A673 (cell line): ENCODE measurements around the gene RAX2. TPM values are rescaled to one million over a fixed set of nuclear protein-coding genes. Genes with fewer than 3 reads are reported as not detected.
A peak's percentile ranks its signal among the peaks of the same experiment; 100 is the strongest.

Experiments used
- BruUV-seq: library from RNA; stranded (reverse); fragments of 400-500 nt; replicated peaks from 2 replicates; lab custom pipeline; 2021; lab: Mats Ljungman, UMichigan
- CTCF ChIA-PET: fragments of 300-600 bp; sonication (Branson Sonifier 250); formaldehyde crosslinking; loops from one replicate; lab custom pipeline; 2022; ENCODE audit warnings: antibody characterized with exemption; lab: Charles Lee
- POLR2A ChIA-PET: fragments of 300-600 bp; sonication (Branson Sonifier 250); formaldehyde crosslinking; loops from one replicate; lab custom pipeline; 2022; ENCODE audit warnings: antibody characterized with exemption; ENCODE audit not compliant: low non-redundant PET; lab: Charles Lee
- DNase-seq: peaks from one replicate; pipeline ENCODE4 v3.0.0-alpha.2; 2015; ENCODE audit warnings: low spot score
- H3K27ac ChIP-seq: fragments of 200-600 bp; sonication (generic); 2 replicates; pipeline ENCODE4 v1.5.1; 2016; ENCODE audit warnings: mixed run types, low read depth, mild to moderate bottlenecking, mixed read lengths, antibody characterized with exemption, low read length; ENCODE audit not compliant: poor library complexity, severe bottlenecking
- H3K27me3 ChIP-seq: fragments of 200-600 bp; sonication (generic); replicated peaks from 2 replicates; pipeline ENCODE4 v1.6.1; 2017; ENCODE audit warnings: mixed run types, low read depth, mild to moderate bottlenecking, mixed read lengths, antibody characterized with exemption, low read length; ENCODE audit not compliant: insufficient read depth, poor library complexity
- H3K36me3 ChIP-seq: fragments of 200-600 bp; sonication (generic); 2 replicates; pipeline ENCODE4 v1.6.1; 2016; ENCODE audit warnings: mixed run types, mild to moderate bottlenecking, mixed read lengths, antibody characterized with exemption, low read length; ENCODE audit not compliant: insufficient read depth, poor library complexity, severe bottlenecking
- H3K4me1 ChIP-seq: fragments of 200-600 bp; sonication (generic); 2 replicates; pipeline ENCODE4 v1.6.1; 2017; ENCODE audit warnings: mixed run types, mild to moderate bottlenecking, mixed read lengths, antibody characterized with exemption, low read length; ENCODE audit not compliant: insufficient read depth, poor library complexity, severe bottlenecking
- H3K4me3 ChIP-seq: fragments of 200-600 bp; sonication (generic); 2 replicates; pipeline ENCODE4 v1.5.1; 2016; ENCODE audit warnings: low read depth, mixed run types, mild to moderate bottlenecking, mixed read lengths, low read length; ENCODE audit not compliant: poor library complexity, severe bottlenecking
- H3K9me3 ChIP-seq: fragments of 200-600 bp; sonication (generic); 2 replicates; pipeline ENCODE4 v1.6.1; 2016; ENCODE audit warnings: mixed run types, low read depth, mild to moderate bottlenecking, mixed read lengths, antibody characterized with exemption, low read length; ENCODE audit not compliant: poor library complexity, severe bottlenecking
- EZH2 ChIP-seq: fragments of 200-600 bp; sonication (generic); IDR thresholded peaks from 2 replicates; pipeline ENCODE4 v1.6.1; 2017; ENCODE audit warnings: borderline replicate concordance, low read depth, mild to moderate bottlenecking, mixed read lengths, antibody characterized with exemption, low read length; ENCODE audit not compliant: poor library complexity, severe bottlenecking
- intact Hi-C: fragments of 100-400 bp; cut with micrococcal nuclease; formaldehyde crosslinking; loops from one replicate; pipeline ENCODE4 v1.10.0; 2022; ENCODE audit not compliant: unreplicated experiment
- total RNA-seq: library from RNA; stranded (reverse); gene quantifications from 2 replicates; pipeline ENCODE4 v1.2.3, GENCODE V29; 2021
- TF ChIP-seq, protein P1 (sequence below): fragments of 300-800, 200-600 bp; sonication (generic); conservative IDR thresholded peaks from 2 replicates; pipeline ENCODE4 v1.5.1; 2017; ENCODE audit warnings: low read depth, mild to moderate bottlenecking, antibody characterized with exemption, low read length, moderate library complexity, mixed read lengths

Gene RAX2
- total RNA-seq, 1 experiment from 2014 or later, result not detected

DNA sequence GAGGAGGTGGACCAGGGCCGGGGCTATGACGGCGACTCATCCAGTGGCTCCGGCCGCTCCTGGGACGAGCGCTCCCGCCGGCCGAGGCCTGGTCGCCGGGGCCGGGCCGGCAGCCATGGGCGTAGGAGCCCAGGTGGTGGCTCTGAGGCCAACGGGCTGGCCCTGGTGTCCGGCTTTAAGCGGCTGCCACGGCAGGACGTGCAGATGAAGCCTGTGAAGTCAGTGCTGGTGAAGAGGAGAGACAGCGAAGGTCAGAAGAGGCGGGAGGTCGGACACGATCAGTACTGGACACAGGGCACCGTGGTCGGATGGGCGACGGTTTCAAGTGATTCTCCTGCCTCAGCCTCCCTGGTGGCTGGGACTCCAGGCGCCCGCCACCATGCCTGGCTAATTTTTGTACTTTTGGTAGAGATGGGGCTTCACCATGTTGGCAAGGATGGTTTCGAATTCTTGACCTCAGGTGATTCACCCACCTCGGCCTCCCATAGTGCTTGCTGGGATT, 41.5 kb downstream of the RAX2 start:
- ChIA-PET CTCF (no interaction called here), POLR2A (no interaction called here)
- no peak overlapping the region for H3K4me3 ChIP-seq
- H3K9me3 ChIP-seq, result no peaks in the 10 kb centered on the region
- no peak for DNase-seq
- intact Hi-C loops, result no loop called here
- no TSS peak for BruUV-seq
- no peaks in the 10 kb centered on the region for H3K4me1 ChIP-seq
- H3K36me3 ChIP-seq, result no peaks in the 10 kb centered on the region
- no peaks in the 10 kb centered on the region for H3K27me3 ChIP-seq
- no peak overlapping the region for H3K27ac ChIP-seq
- no peak for TF ChIP-seq EZH2
- TF ChIP-seq, protein P1, sequence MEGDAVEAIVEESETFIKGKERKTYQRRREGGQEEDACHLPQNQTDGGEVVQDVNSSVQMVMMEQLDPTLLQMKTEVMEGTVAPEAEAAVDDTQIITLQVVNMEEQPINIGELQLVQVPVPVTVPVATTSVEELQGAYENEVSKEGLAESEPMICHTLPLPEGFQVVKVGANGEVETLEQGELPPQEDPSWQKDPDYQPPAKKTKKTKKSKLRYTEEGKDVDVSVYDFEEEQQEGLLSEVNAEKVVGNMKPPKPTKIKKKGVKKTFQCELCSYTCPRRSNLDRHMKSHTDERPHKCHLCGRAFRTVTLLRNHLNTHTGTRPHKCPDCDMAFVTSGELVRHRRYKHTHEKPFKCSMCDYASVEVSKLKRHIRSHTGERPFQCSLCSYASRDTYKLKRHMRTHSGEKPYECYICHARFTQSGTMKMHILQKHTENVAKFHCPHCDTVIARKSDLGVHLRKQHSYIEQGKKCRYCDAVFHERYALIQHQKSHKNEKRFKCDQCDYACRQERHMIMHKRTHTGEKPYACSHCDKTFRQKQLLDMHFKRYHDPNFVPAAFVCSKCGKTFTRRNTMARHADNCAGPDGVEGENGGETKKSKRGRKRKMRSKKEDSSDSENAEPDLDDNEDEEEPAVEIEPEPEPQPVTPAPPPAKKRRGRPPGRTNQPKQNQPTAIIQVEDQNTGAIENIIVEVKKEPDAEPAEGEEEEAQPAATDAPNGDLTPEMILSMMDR, result no peak

DNA sequence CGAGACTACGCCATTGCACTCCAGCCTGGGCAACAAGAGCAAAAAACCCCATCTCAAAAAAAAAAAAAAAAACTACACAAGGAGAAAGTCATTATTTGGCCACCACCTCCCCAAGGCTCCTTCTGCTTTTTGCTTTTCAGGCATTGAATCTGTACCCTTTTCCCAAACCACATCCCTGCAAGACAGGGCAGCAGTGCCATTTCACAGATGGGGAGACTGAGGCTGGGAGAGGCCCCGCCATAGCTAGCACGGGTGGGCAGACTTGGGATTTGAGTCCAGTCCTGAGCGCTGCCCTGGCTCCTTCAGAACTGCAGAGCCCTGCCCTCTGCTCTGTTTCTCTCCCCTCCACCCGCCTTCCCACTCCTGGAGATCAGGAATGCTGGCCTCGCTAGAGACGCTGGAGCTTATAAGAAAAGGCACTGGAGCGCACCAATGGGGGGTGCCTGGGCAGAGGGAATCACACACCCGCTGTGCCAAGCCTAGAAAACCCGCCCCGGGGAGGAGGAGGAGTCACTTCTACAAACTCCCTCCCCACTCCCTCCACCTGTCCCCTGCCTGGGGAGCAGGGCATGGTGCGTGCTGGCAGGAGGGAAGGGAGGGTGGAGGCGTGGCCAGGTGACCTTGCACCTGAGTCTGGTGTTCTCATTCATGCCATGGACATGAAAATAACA, 46.3 kb downstream of the RAX2 start:
- no peak for TF ChIP-seq EZH2
- TF ChIP-seq, protein P1, result no peak
- Histone ChIP-seq H3K4me3 (no peak overlapping the region), H3K36me3 (no peaks in the 10 kb centered on the region), H3K27ac (no peak overlapping the region), H3K9me3 (no peaks in the 10 kb centered on the region), H3K27me3 (peaks cover 21% of the 10 kb centered on the region), H3K4me1 (peaks cover 4% of the 10 kb centered on the region)
- peak; percentile 58 for DNase-seq
- CTCF ChIA-PET, result interaction anchor here (0.6 kb wide), 1 partner anchor 155 kb away, joined by 6 read pairs; the partner anchor contains the start of gene ATCAY
- no TSS peak for BruUV-seq
- intact Hi-C loops, result no loop called here
- POLR2A ChIA-PET, result no interaction called here

DNA sequence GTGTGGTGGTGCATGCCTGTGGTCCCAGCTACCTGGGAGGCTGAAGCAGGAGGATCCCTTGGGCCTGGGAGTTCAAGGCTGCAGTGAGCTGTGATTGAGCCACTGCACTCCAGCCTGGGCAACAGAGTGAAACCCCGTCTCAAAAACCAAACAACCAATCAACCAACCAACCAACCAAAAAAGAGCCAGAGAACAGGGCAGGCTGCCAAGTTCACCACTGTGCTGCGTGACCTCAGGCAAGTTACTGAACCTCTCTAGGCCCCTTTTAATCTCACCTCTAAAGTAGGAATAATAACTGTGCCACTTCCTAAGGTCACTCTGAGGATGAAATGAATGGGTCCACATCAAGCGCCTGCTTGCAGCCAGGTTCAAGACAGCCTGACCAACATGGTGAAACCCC, 46.9 kb downstream of the RAX2 start:
- ChIA-PET CTCF (no interaction called here), POLR2A (no interaction called here)
- no peaks in the 10 kb centered on the region for H3K9me3 ChIP-seq
- no peak overlapping the region for H3K27ac ChIP-seq
- BruUV-seq, result no TSS peak
- no peaks in the 10 kb centered on the region for H3K36me3 ChIP-seq
- intact Hi-C loops, result no loop called here
- H3K4me3 ChIP-seq, result no peak overlapping the region
- H3K4me1 ChIP-seq, result peaks cover 4% of the 10 kb centered on the region
- DNase-seq, result no peak
- H3K27me3 ChIP-seq, result peaks cover 21% of the 10 kb centered on the region
- no peak for TF ChIP-seq EZH2
- TF ChIP-seq, protein P1, result no peak
